Muscle layer of duodenum (tissue), 2 donors: ENCODE data around the gene ASPDH.
A peak's percentile ranks its signal among the peaks of the same experiment; 100 is the strongest.

ENCODE experiments used
- H3K27ac ChIP-seq: one replicate; pipeline ENCODE4 v1.7.0; 2013; ENCODE audit warnings: mild to moderate bottlenecking, low read length
- H3K27me3 ChIP-seq: one replicate; pipeline ENCODE4 v1.7.0; 2013; ENCODE audit warnings: low read depth, mild to moderate bottlenecking, control low read depth, low read length
- H3K36me3 ChIP-seq, 2 donors: one replicate each; pipeline ENCODE4 v1.7.0; 2013; ENCODE audit warnings: low read length in 2 of 2, control low read depth in 1 of 2, mild to moderate bottlenecking in 1 of 2; ENCODE audit not compliant: insufficient read depth in 2 of 2, control insufficient read depth in 1 of 2
- H3K4me1 ChIP-seq, 2 donors: one replicate each; pipeline ENCODE4 v1.7.0; 2013; ENCODE audit warnings: low read length in 2 of 2, mild to moderate bottlenecking in 2 of 2, control low read depth in 1 of 2, moderate library complexity in 1 of 2; ENCODE audit not compliant: insufficient read depth in 2 of 2, control insufficient read depth in 1 of 2
- H3K4me3 ChIP-seq, 2 donors: one replicate each; pipeline ENCODE4 v1.7.0; 2013; ENCODE audit warnings: low read length in 2 of 2, low read depth in 1 of 2, mild to moderate bottlenecking in 1 of 2
- H3K9me3 ChIP-seq, 2 donors: one replicate each; pipeline ENCODE4 v1.7.0; 2013; ENCODE audit warnings: low read length in 2 of 2, control low read depth in 1 of 2, mild to moderate bottlenecking in 1 of 2; ENCODE audit not compliant: control insufficient read depth in 1 of 2
- donor health status: healthy.

The ASPDH gene

DNA sequence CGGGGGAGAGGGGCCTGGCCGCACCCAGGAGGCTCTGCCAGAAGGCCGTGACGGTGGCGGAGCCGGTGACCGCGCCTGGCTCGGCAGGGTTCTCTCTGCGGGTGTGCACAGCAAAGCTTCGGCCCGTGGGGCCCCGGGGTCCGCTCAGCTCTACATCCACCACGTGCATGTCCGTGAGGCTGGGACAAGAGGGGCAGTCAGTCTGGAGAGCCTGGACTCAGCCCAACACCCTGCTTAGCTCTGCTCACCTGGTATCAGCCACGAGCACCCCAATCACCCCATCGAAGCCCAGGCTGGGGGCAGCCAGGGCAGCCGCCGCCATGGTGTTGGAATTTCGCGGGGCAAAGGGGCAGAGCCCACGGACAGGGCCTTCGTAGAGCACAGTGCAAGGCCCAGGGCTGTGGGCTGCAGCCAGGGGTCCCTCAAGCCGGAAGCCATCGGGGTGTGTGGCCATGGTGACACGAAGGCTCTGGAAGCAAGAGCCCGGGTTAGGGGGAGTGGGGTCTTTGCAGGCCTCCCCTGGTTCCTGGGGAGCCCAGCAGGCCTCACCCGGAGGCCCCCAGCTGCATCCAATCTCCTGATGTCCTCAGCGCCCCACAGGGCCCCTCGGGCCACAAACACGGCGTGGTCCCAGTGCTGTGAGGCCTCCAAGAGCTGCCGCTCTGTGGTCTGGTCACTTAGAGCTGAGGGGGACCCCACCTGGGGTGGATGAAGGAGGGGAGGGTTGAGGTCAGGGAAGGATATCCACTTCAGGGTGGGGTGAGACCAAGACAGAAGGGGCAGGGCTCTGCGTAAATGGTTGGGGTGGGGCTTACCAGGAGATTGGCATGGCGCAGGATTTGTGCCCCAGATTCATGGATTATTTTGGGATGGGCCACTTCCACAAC is 1.4 kb downstream of the ASPDH start:
- no peaks in the 10 kb centered on the region for H3K27me3 ChIP-seq
- peak overlapping the region in 1 of 2 donors; percentile 85 for H3K4me3 ChIP-seq
- no peak overlapping the region for H3K27ac ChIP-seq
- H3K36me3 ChIP-seq = no peaks in the 10 kb centered on the region
- no peaks in the 10 kb centered on the region for H3K9me3 ChIP-seq
- H3K4me1 ChIP-seq = peaks cover 4 to 14% of the 10 kb centered on the region in 2 donors

DNA sequence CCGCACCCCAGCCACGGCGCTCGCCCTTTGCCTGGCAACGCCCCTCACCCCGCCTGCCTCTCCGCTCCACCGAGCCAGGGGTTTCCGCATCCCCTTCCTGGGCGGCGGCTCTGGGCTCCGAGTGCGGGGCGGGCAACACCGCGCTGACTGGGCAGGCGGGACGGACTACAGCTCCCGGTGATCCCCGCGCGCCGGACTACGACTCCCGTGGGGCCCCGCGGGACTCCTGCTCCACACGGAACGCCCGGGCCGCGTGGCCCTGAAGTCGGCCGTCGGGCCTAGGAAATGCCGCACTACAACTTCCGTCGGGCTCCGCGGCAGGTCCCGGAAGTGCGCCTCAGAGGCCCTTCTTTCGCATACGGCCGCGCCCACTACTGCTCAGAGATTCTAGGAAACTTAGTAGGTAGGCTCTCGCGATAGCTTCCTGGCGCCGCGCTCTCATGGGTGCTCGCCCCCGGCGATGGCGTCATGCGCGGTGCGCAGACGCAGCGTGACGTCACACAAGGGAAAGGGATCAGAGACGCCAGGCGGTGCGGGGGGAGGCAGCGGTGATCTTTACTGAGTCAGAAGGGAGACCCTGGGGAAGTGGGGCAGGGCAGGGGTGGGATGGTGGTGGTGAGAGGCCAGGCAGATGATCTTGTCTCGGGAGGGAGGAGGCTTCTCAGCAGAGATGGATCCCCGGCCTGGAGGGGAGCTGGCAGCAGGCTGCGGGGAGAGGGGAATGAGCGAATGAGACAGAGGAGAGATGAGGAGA is 2.5 kb downstream of the ASPDH start, which contains the start of gene JOSD2:
JOSD2 (minus strand) TSS at position 123 of the 754 bp plus-strand sequence. CDS start 760 bp downstream, outside the sequence.
- Histone ChIP-seq H3K27ac (peak within 1 kb of the TSS; percentile 72), H3K36me3 (no peaks in the 10 kb centered on the region), H3K4me1 (peaks cover 4 to 14% of the 10 kb centered on the region in 2 donors), H3K27me3 (no peaks in the 10 kb centered on the region), H3K9me3 (no peaks in the 10 kb centered on the region), H3K4me3 (peak within 1 kb of the TSS; percentile 85 to 89)

DNA sequence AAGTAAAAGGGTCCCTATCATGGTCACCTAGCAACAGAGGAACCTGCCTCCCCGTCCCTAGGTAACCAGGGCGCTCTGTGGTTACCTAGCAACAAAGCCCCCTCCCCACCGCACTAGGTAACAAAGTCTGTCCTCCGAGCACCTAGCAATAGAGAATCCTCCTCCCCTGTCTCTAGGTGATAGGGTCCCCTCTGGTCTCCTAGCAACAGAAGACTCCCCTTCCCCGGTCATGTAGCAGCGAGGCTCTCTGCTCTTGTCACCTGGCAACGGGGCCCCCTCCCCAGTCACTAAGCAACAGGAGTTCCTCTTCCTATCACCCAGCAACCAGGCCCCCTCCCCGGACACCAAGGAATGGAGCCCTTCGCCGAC is 3.0 kb downstream of the ASPDH start:
- H3K27ac ChIP-seq = peak overlapping the region; percentile 72
- no peaks in the 10 kb centered on the region for H3K9me3 ChIP-seq
- H3K4me3 ChIP-seq = peak overlapping the region; percentile 85 to 89
- H3K36me3 ChIP-seq = peaks cover 0 to 3% of the 10 kb centered on the region in 2 donors
- no peaks in the 10 kb centered on the region for H3K27me3 ChIP-seq
- peaks cover 4 to 14% of the 10 kb centered on the region in 2 donors for H3K4me1 ChIP-seq

DNA sequence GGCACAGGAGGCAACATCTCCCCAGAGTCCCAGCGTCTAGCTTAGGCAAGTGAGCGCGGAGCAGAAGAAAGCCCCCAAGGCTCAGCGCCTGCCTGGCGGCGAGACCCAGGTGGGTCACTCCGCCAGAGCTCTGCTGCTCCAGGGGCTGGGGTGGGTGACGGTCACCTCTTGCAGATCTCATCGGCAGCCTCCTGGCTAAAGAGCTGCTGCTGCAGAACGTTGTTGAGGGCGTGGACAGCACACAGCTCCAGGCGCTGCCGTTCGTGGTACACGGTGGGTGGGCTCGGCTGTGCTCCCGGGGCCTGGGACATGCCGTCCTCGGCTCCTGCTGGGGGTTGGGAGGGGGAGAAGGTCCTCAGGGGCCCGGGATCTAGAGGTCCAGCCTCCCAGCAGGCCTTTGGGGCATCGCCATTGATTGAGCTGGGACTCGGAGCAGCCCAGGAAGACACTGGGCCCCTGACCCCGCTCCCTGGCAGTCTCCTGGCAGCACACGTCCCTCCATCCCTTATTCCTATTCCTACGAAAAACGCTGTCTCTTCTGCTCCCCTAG is 3.5 kb downstream of the ASPDH start:
- peaks cover 4 to 14% of the 10 kb centered on the region in 2 donors for H3K4me1 ChIP-seq
- H3K4me3 ChIP-seq = peak overlapping the region; percentile 85 to 89
- no peaks in the 10 kb centered on the region for H3K27me3 ChIP-seq
- peaks cover 0 to 7% of the 10 kb centered on the region in 2 donors for H3K36me3 ChIP-seq
- peak overlapping the region; percentile 72 for H3K27ac ChIP-seq
- H3K9me3 ChIP-seq = no peaks in the 10 kb centered on the region

DNA sequence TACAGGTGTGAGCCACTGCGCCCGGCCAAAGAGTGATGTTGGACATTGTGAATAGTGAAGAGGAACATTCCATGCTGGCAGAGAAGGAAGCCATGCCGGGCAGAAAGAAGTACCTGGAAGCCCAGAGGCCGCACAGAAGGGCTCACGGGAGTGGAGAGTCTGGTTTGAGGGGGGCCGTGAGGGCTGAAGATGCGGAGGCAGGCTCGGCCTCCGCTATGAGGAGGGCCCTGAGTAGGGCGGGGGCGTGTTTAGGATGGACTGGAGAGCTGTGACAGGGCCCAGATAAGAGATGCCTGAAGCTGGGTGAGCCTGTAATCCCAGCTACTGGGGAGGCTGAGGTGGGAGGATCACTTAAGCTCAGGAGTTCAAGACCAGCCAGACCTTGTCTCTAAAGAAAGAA is 4.3 kb downstream of the ASPDH start:
- Histone ChIP-seq H3K4me1 (peaks cover 4 to 14% of the 10 kb centered on the region in 2 donors), H3K4me3 (no peak overlapping the region), H3K36me3 (peaks cover 0 to 7% of the 10 kb centered on the region in 2 donors), H3K27me3 (no peaks in the 10 kb centered on the region), H3K9me3 (no peaks in the 10 kb centered on the region), H3K27ac (no peak overlapping the region)

DNA sequence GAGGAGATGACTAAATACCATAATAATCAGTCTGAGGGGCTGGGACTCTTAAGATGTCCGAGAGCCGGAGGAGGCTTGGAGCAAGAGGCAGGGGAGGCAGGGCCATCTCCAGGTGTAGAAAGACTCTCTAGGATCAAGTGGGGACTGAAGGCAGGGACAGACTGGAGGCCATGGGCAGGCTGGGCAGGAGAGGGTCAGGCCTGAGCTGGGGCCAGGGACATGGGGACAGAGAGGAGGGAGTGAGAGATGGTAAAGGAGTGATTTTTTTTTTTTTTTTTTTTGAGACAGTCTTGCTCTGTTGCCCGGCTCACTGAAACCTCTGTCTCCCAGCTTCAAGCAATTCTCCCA is 4.9 kb downstream of the ASPDH start:
- H3K36me3 ChIP-seq = peaks cover 0 to 7% of the 10 kb centered on the region in 2 donors
- no peaks in the 10 kb centered on the region for H3K27me3 ChIP-seq
- no peak overlapping the region for H3K27ac ChIP-seq
- no peak overlapping the region for H3K4me3 ChIP-seq
- no peaks in the 10 kb centered on the region for H3K9me3 ChIP-seq
- peaks cover 4 to 14% of the 10 kb centered on the region in 2 donors for H3K4me1 ChIP-seq

DNA sequence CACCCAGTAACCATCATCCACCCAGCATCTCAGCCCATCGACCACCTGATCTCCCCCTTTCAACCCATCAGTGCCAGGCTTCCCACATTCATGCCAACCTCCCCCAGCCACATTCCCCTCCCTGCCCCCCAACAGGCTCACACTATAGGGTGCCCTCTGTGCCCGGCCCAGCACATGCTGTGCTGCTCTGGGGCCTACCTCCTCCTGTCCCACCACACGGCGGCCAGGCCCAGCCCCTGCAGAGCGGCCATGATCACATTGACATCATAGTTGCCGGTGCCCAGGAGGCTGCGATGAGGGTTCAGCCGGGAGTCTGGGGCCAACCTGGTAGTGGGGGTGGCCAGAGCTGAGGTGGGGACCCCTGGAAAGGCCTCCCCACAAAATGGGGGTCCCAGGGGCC is 6.3 kb downstream of the ASPDH start:
- Histone ChIP-seq H3K36me3 (peaks cover 0 to 7% of the 10 kb centered on the region in 2 donors), H3K27me3 (no peaks in the 10 kb centered on the region), H3K4me3 (no peak overlapping the region), H3K9me3 (no peaks in the 10 kb centered on the region), H3K4me1 (peaks cover 4 to 14% of the 10 kb centered on the region in 2 donors), H3K27ac (no peak overlapping the region)

DNA sequence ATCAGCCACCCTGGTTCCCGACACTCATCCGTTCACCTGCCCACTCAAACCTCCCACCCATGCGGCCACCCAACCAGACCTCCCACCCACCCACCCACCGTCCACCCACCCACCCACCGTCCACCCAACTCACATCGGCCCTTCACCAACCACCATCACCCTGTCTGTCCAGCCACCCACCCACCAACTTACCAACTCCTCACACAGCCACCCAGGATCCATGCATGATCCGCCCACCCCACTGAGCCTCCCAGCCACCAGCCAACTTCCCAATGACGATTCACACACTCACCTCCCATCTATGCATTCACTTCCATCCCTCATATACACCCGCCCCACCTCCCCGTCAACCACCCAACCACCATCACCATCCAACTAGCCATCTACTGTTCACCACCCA is 7.0 kb downstream of the ASPDH start:
- H3K27ac ChIP-seq = no peak overlapping the region
- H3K36me3 ChIP-seq = peaks cover 0 to 7% of the 10 kb centered on the region in 2 donors
- no peaks in the 10 kb centered on the region for H3K9me3 ChIP-seq
- no peaks in the 10 kb centered on the region for H3K27me3 ChIP-seq
- H3K4me1 ChIP-seq = peaks cover 4 to 10% of the 10 kb centered on the region in 2 donors
- H3K4me3 ChIP-seq = no peak overlapping the region

DNA sequence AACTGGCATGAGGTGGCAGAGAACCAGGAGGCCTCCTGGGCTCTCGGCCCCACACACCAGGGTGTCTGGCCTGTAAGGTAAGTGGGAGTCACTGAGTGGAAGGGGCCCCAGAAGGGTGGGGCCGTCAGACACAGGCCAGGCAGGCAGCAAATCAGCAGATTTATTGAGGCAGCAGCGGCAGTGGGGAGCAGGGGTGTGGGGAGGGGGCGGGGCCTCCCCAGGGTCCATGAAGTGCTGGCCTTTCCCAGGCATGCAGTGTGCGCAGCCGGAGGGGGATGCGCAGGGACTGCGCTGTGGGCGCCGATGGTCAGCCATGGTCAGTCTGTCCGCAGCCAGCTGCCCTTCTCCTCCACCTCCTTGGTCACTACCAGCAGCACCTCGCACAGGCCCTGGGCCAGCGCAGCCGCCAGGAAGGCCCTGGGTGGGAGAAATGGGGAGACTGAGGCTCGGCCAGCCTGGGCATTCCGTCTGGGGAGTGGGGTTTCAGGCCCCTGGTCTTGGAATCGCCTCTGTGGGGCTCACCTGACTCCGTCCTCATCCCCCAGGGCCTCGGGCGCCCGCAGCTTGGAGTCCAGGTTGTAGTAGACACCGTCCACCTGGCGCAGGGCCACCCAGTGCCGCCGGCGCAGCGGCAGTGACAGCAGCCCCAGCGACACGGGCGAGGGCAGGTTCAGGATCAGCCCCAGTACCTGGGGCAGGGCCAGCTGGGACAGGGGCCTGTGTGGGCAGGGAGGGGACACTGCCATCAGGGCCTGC is 7.7 kb downstream of the ASPDH start:
- no peaks in the 10 kb centered on the region for H3K27me3 ChIP-seq
- no peak overlapping the region for H3K27ac ChIP-seq
- no peak overlapping the region for H3K4me3 ChIP-seq
- peaks cover 0 to 7% of the 10 kb centered on the region in 2 donors for H3K36me3 ChIP-seq
- H3K9me3 ChIP-seq = no peaks in the 10 kb centered on the region
- H3K4me1 ChIP-seq = peaks cover 4 to 10% of the 10 kb centered on the region in 2 donors

DNA sequence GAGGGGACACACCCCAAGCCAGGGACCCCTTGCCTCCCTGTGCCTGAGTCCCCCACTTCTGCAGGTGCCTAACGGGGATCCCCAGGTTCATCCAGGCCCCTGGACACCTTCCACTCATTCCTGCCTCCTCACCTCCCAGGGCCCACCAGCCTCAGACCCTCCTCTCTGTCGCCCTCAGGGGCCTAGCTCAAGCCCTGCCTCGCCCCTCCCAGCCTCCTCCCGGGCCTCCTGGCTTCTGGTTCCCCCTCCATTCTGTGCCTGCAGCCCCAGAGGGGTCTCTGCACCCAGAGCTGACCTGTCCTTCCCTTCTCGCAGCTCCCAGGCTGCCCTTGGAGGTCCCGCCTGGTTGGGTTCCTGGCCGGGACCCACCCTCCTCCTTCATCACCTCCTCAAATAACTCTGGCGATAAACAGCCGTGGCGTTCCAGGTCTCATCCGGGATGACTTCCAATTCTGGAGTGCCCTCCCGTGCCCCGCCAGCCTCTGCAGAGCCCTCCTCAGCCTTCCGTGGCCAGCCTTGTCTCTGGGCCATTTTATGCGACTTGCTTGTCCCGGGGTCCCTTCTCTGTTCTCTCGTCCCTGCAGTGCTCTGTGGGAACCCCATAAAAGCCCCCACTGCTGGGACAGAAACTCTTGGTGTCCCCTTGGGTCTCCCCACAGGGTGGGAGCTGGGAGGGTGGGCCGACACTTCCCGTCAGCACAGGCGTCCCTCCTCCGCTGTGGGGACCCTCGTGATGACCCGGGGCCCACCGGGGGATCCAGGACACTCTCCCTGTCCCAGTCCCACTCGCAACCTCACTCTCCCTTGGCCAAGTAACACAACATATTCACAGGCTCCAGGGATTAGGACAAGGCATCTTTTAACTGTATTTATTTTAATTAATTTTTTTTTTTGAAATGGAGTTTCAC is 11.9 kb downstream of the ASPDH start:
- Histone ChIP-seq H3K4me1 (no peaks in the 10 kb centered on the region), H3K36me3 (peaks cover 0 to 7% of the 10 kb centered on the region in 2 donors), H3K9me3 (no peaks in the 10 kb centered on the region), H3K27me3 (no peaks in the 10 kb centered on the region), H3K4me3 (no peak overlapping the region), H3K27ac (no peak overlapping the region)
